Gastroesophageal sphincter (tissue), 4 donors: ENCODE measurements around the gene ZNF611. TPM values are rescaled to one million over a fixed set of nuclear protein-coding genes. Genes with fewer than 3 reads are reported as not detected.
A peak's percentile ranks its signal among the peaks of the same experiment; 100 is the strongest.
"Not testable (repeated sequence)": the region's sequence is repeated elsewhere in the genome, so short reads cannot be mapped to it uniquely, and the experiment has no call there.

Experiments used
- ATAC-seq: fragments of 150-250 bp; one replicate; pipeline ENCODE4 v1.9.1; 2016; ENCODE audit warnings: mild to moderate bottlenecking, moderate library complexity
- H3K27ac ChIP-seq, 4 donors: fragments of 200-600 bp; sonication (generic) in 3 of 4; 1 replicate in 3 of 4; 2 replicates in 1 of 4; pipeline ENCODE4 v1.5.1; 2016 to 2019
- H3K27me3 ChIP-seq: fragments of 200-600 bp; sonication (generic); one replicate; pipeline ENCODE4 v1.5.1; 2019
- H3K36me3 ChIP-seq, 2 donors: fragments of 200-600 bp; sonication (generic); one replicate each; pipeline ENCODE4 v1.5.1; 2019; ENCODE audit warnings: control low read depth in 1 of 2
- H3K4me1 ChIP-seq, 3 donors: fragments of 200-600 bp; sonication (generic); 1 replicate in 2 of 3; 2 replicates in 1 of 3; pipeline ENCODE4 v1.5.1; 2016 to 2019; ENCODE audit warnings: control low read depth in 2 of 3
- H3K4me3 ChIP-seq, 2 donors: fragments of 200-600 bp; sonication (generic); one replicate each; pipeline ENCODE4 v1.5.1; 2019; ENCODE audit warnings: mild to moderate bottlenecking in 1 of 2, moderate library complexity in 1 of 2
- H3K9me3 ChIP-seq, 3 donors: fragments of 200-600 bp; sonication (generic); one replicate each; pipeline ENCODE4 v1.5.1; 2017 to 2019; ENCODE audit warnings: control low read depth in 2 of 3
- EP300 ChIP-seq: sonication (generic); formaldehyde crosslinking; IDR thresholded peaks from one replicate; pipeline ENCODE4 v1.6.1; 2017; ENCODE audit warnings: antibody characterized with exemption, mild to moderate bottlenecking
- POLR2A ChIP-seq, 2 donors: fragments of 450-650 bp; IDR thresholded peaks; one replicate each; pipeline ENCODE4 v1.6.1; 2017; ENCODE audit warnings: antibody characterized with exemption in 2 of 2, mild to moderate bottlenecking in 2 of 2, moderate library complexity in 1 of 2
- POLR2AphosphoS5 ChIP-seq: sonication (generic); formaldehyde crosslinking; IDR thresholded peaks from one replicate; pipeline ENCODE4 v1.6.1; 2017; ENCODE audit warnings: antibody characterized with exemption
- WGBS, 2 donors: methylation state at CpG; one replicate each; pipeline ENCODE4 v1.1.5; 2018; ENCODE audit warnings: low coverage in 1 of 2; 5-methylcytosine and 5-hydroxymethylcytosine counted together
- total RNA-seq, 4 donors: library from RNA; depleted of rRNA; stranded (reverse); fragments of >200 nt; gene quantifications; one replicate each; pipeline ENCODE4 v1.1.0, GENCODE V29; 2016
- TF ChIP-seq, protein P1 (sequence below), 4 experiments: fragments of 200-600 bp in 2 of 4; fragments of 450-650 bp in 2 of 4; sonication (generic) in 1 of 4; IDR thresholded peaks; one replicate each; pipeline ENCODE4 v1.5.1; 2017 to 2019; ENCODE audit warnings: antibody characterized with exemption in 4 of 4, mild to moderate bottlenecking in 2 of 4, moderate library complexity in 2 of 4

Gene ZNF611
- total RNA-seq, 4 donors from 2014 or later, result 4.8 to 14.6 (median 9.7) TPM

DNA sequence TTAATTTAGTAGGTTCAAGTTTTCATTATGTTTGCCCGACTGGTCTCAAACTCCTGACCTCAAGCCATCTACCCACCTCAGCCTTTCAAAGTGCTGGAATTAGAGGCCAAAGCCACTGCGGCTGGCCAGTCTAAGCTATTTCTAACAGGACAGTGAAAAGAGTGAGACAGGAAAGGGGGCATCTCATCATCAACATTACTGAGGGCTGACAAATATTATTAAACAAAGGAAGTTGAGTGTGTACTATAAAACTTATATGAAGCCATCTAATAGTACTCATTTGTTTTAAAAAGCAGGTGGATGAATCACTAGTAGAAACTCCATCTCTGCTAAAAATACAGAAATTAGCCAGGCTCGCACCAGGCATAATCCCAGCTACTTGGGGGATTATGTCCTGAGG is 24.3 kb downstream of the ZNF611 start:
- WGBS, 2 donors, result 100% methylated on average over 1 of the region's 3 CpGs; no CpG with 5 or more reads in 1 of the 2 donors
- no peak overlapping the region for H3K27ac ChIP-seq
- H3K4me3 ChIP-seq, result no peak overlapping the region
- no peaks in the 10 kb centered on the region for H3K9me3 ChIP-seq
- no peaks in the 10 kb centered on the region for H3K4me1 ChIP-seq
- H3K36me3 ChIP-seq, result peaks cover 0 to 97% of the 10 kb centered on the region in 2 donors
- TF ChIP-seq POLR2AphosphoS5, result no peak
- no peak for TF ChIP-seq POLR2A (IDR thresholded peaks at IDR 0.05)
- no peak for TF ChIP-seq EP300
- H3K27me3 ChIP-seq, result no peaks in the 10 kb centered on the region
- no peak for ATAC-seq

DNA sequence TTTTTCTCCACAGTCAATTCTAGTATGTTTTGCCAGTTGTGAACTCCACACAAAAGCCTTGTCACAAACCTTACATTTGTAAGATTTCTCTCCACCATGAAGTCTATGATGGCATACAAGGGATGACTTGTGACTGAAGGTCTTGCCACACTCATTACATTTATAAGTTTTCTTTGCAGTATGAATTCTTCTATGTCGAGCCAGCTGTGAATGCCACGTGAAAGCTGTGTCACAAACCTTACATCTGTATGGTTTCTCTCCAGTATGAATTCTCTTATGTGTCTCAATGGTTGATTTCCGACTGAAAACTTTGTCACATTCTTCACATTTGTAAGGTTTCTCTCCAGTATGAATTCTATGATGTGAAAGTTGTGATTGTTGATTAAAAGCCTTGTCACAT is 29.2 kb downstream of the ZNF611 start:
- peaks cover 0 to 68% of the 10 kb centered on the region in 2 donors for H3K36me3 ChIP-seq
- H3K27ac ChIP-seq, H3K4me3 ChIP-seq, H3K9me3 ChIP-seq, H3K4me1 ChIP-seq, H3K27me3 ChIP-seq, ATAC-seq: not testable (repeated sequence)
- WGBS, 2 donors, result 90 to 97% methylated on average over 3 of the region's 3 CpGs

DNA sequence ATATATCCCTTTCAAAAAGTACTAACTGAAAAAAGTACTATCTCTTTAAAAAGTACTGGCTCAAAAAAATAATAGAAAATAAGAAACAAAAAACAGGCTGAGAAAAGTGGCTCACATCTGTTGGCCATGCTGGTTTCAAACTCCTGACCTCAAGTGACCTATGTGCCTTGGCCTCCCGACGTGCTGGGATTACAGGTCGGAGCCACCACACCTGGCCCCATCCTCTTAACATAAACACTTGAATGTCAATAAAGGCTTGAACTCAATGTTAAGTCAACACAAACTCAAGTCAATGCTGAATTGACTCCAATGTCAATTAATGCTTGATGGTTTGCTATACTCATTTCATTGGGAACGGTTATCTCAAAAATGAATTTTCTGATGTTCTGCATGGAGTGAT is 30.9 kb downstream of the ZNF611 start:
- H3K27me3 ChIP-seq, result no peaks in the 10 kb centered on the region
- H3K27ac ChIP-seq, result no peak overlapping the region
- WGBS, 2 donors, result 80 to 91% methylated on average over 2 to 4 of the region's 4 CpGs
- no peak overlapping the region for H3K4me3 ChIP-seq
- no peak for ATAC-seq
- TF ChIP-seq EP300 (no peak), POLR2A (IDR thresholded peaks at IDR 0.05) (no peak), POLR2AphosphoS5 (no peak)
- TF ChIP-seq, protein P1, sequence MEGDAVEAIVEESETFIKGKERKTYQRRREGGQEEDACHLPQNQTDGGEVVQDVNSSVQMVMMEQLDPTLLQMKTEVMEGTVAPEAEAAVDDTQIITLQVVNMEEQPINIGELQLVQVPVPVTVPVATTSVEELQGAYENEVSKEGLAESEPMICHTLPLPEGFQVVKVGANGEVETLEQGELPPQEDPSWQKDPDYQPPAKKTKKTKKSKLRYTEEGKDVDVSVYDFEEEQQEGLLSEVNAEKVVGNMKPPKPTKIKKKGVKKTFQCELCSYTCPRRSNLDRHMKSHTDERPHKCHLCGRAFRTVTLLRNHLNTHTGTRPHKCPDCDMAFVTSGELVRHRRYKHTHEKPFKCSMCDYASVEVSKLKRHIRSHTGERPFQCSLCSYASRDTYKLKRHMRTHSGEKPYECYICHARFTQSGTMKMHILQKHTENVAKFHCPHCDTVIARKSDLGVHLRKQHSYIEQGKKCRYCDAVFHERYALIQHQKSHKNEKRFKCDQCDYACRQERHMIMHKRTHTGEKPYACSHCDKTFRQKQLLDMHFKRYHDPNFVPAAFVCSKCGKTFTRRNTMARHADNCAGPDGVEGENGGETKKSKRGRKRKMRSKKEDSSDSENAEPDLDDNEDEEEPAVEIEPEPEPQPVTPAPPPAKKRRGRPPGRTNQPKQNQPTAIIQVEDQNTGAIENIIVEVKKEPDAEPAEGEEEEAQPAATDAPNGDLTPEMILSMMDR (IDR thresholded peaks at IDR 0.05), result no peak
- peaks cover 0 to 51% of the 10 kb centered on the region in 2 donors for H3K36me3 ChIP-seq
- H3K4me1 ChIP-seq, result no peaks in the 10 kb centered on the region
- H3K9me3 ChIP-seq, result no peaks in the 10 kb centered on the region

DNA sequence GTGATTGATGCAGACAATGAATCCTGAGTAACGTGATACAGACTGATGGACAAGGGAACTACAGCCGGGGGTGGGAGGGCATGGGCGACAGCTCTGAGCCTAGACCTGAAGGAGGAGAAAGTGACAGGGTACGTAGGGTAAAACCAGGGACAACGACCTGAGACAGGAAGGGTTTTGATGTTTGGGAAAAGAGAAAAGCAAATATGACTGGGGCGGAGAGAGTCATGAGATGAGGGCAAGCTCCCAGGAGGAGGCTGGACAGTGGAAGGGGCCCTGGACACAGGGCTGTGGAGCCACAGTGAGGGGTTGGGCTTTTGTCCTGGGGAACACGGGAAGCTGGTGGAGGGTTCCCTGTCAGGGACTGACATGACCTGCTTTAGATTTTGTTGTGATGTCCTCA is 34.2 kb downstream of the ZNF611 start:
- no peak overlapping the region for H3K27ac ChIP-seq
- no peak overlapping the region for H3K4me3 ChIP-seq
- 83 to 88% methylated on average over 3 to 7 of the region's 7 CpGs for WGBS, 2 donors
- H3K27me3 ChIP-seq, result no peaks in the 10 kb centered on the region
- TF ChIP-seq POLR2A (IDR thresholded peaks at IDR 0.05) (no peak), POLR2AphosphoS5 (no peak), EP300 (no peak)
- TF ChIP-seq, protein P1 (IDR thresholded peaks at IDR 0.05), result no peak
- ATAC-seq, result no peak
- no peaks in the 10 kb centered on the region for H3K9me3 ChIP-seq
- no peaks in the 10 kb centered on the region for H3K4me1 ChIP-seq
- H3K36me3 ChIP-seq, result peaks cover 0 to 18% of the 10 kb centered on the region in 2 donors

DNA sequence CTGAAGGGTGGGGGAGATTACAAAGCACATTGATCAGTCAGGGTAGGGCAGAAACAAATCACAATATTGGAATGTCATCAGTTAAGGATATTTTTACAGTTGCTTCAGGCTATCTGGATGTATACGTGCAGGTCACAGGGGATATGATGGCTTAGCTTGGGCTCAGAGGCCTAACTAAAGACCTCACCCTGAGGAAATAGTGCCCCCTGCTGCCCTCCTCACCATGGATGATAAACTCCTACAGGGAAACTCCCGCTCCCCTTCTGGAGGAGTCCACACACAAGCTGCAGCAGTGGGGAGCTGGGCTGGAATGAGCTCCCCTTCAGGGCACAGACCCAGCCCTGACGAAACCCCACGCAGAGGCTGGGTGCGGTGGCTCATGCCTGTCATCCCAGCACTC is 35.3 kb downstream of the ZNF611 start:
- not testable (repeated sequence) for H3K27ac ChIP-seq, H3K36me3 ChIP-seq, H3K27me3 ChIP-seq, H3K4me1 ChIP-seq, H3K9me3 ChIP-seq, H3K4me3 ChIP-seq, ATAC-seq
- WGBS, 2 donors, result 0 to 78% methylated on average over 1 to 3 of the region's 5 CpGs
- TF ChIP-seq, protein P1 (IDR thresholded peaks at IDR 0.05), result peak in 2 of 4 experiments; percentile 26 to 49

DNA sequence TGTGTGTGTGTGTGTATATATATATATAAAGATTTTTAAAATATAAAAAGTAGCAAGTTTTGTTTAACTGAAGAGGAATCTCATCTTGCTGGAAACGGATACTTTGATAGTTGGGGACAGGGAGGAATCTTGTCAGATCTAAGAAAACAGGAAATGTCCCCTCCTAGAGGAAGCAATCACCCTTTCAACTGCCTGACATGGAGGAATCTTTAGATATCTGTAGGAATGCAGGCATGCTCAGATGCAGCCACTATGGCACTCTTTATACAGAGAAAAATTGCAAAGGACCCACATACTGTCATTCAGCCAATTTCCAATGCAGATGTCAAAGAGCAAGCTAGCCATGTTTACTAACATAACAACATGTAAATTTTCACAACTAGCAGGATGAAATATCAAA is 38.8 kb downstream of the ZNF611 start:
- WGBS, 2 donors, result 22 to 32% methylated on average over 1 of the region's 1 CpG
- no peaks in the 10 kb centered on the region for H3K27me3 ChIP-seq
- H3K4me3 ChIP-seq, result no peak overlapping the region
- peaks cover 0 to 6% (median 4%) of the 10 kb centered on the region in 3 donors for H3K4me1 ChIP-seq
- H3K27ac ChIP-seq, result no peak overlapping the region
- H3K36me3 ChIP-seq, result no peaks in the 10 kb centered on the region
- TF ChIP-seq, protein P1 (IDR thresholded peaks at IDR 0.05), result no peak
- TF ChIP-seq POLR2AphosphoS5, result no peak
- no peak for TF ChIP-seq EP300
- TF ChIP-seq POLR2A (IDR thresholded peaks at IDR 0.05), result no peak
- no peak for ATAC-seq
- no peaks in the 10 kb centered on the region for H3K9me3 ChIP-seq
